ENCODE measurements around the gene KIF16B.

KIF16B gene

DNA sequence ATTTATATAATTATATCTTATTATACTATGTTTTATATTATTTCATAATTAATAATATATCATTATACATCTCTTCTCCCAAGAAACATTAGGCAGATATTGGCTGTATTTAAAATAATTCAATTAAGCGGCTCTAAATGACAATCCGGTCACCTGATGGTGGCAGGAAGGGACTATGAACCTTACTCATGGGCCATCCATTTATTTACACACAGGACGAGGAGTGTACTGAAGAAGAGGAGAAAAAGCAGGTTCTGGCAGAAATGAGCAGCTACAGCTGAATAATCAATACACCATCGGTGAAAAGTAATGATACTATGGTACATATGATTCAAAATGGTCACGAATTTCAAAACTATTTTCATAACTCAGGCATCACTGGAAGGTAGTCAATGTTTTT is 277.7 kb downstream of the KIF16B start:
- ChIA-PET CTCF (no interaction called here), POLR2A (no interaction called here)
- Histone ChIP-seq H3K36me3 (ENCODE audit: control insufficient read depth in 2 of 2, insufficient read depth in 1 of 2, low read length in 2 of 2) (no peaks in the 10 kb centered on the region), H3K4me1 (ENCODE audit: control insufficient read depth, insufficient read depth, low read length) (no peaks in the 10 kb centered on the region), H3K4me3 (ENCODE audit: low read depth, low read length) (no peak overlapping the region), H3K27ac (ENCODE audit: extremely low read depth, low read depth, low read length) (no peak overlapping the region), H3K9me3 (ENCODE audit: control insufficient read depth, insufficient read depth, low read depth, low read length) (no peaks in the 10 kb centered on the region)
- TF ChIP-seq, protein P1, sequence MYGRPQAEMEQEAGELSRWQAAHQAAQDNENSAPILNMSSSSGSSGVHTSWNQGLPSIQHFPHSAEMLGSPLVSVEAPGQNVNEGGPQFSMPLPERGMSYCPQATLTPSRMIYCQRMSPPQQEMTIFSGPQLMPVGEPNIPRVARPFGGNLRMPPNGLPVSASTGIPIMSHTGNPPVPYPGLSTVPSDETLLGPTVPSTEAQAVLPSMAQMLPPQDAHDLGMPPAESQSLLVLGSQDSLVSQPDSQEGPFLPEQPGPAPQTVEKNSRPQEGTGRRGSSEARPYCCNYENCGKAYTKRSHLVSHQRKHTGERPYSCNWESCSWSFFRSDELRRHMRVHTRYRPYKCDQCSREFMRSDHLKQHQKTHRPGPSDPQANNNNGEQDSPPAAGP (tag by site-specific recombination; IDR thresholded peaks at IDR 0.05), result no peak
- TF ChIP-seq ZNF776 (tag by site-specific recombination; IDR thresholded peaks at IDR 0.05; ENCODE audit: borderline replicate concordance), result no peak
- no peak for TF ChIP-seq OSR2 (tag by site-specific recombination; IDR thresholded peaks at IDR 0.05)
- TF ChIP-seq ZNF404 (tag by site-specific recombination; IDR thresholded peaks at IDR 0.05), result no peak
- TF ChIP-seq, protein P2, sequence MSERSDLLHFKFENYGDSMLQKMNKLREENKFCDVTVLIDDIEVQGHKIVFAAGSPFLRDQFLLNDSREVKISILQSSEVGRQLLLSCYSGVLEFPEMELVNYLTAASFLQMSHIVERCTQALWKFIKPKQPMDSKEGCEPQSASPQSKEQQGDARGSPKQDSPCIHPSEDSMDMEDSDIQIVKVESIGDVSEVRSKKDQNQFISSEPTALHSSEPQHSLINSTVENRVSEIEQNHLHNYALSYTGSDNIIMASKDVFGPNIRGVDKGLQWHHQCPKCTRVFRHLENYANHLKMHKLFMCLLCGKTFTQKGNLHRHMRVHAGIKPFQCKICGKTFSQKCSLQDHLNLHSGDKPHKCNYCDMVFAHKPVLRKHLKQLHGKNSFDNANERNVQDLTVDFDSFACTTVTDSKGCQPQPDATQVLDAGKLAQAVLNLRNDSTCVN (tag by site-specific recombination; optimal IDR thresholded peaks at IDR 0.05), result no peak
- no peak for TF ChIP-seq ZNF354C (tag by site-specific recombination; IDR thresholded peaks at IDR 0.05; ENCODE audit: borderline replicate concordance, low read depth)
- TF ChIP-seq, protein P3, sequence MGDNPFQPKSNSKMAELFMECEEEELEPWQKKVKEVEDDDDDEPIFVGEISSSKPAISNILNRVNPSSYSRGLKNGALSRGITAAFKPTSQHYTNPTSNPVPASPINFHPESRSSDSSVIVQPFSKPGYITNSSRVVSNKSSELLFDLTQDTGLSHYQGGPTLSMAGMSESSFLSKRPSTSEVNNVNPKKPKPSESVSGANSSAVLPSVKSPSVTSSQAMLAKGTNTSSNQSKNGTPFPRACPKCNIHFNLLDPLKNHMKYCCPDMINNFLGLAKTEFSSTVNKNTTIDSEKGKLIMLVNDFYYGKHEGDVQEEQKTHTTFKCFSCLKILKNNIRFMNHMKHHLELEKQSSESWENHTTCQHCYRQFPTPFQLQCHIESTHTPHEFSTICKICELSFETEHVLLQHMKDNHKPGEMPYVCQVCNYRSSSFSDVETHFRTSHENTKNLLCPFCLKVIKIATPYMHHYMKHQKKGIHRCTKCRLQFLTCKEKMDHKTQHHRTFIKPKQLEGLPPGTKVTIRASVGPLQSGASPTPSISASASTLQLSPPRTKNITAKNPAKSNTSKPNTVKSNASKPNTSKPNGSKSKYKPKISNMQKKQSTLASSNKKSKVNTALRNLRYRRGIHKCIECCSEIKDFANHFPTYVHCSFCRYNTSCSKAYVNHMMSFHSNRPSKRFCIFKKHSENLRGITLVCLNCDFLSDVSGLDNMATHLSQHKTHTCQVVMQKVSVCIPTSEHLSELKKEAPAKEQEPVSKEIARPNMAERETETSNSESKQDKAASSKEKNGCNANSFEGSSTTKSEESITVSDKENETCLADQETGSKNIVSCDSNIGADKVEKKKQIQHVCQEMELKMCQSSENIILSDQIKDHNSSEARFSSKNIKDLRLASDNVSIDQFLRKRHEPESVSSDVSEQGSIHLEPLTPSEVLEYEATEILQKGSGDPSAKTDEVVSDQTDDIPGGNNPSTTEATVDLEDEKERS (tag by site-specific recombination; IDR thresholded peaks at IDR 0.05), result no peak
- TF ChIP-seq OVOL3 (tag by site-specific recombination; IDR thresholded peaks at IDR 0.05), result no peak
- TF ChIP-seq, protein P4, sequence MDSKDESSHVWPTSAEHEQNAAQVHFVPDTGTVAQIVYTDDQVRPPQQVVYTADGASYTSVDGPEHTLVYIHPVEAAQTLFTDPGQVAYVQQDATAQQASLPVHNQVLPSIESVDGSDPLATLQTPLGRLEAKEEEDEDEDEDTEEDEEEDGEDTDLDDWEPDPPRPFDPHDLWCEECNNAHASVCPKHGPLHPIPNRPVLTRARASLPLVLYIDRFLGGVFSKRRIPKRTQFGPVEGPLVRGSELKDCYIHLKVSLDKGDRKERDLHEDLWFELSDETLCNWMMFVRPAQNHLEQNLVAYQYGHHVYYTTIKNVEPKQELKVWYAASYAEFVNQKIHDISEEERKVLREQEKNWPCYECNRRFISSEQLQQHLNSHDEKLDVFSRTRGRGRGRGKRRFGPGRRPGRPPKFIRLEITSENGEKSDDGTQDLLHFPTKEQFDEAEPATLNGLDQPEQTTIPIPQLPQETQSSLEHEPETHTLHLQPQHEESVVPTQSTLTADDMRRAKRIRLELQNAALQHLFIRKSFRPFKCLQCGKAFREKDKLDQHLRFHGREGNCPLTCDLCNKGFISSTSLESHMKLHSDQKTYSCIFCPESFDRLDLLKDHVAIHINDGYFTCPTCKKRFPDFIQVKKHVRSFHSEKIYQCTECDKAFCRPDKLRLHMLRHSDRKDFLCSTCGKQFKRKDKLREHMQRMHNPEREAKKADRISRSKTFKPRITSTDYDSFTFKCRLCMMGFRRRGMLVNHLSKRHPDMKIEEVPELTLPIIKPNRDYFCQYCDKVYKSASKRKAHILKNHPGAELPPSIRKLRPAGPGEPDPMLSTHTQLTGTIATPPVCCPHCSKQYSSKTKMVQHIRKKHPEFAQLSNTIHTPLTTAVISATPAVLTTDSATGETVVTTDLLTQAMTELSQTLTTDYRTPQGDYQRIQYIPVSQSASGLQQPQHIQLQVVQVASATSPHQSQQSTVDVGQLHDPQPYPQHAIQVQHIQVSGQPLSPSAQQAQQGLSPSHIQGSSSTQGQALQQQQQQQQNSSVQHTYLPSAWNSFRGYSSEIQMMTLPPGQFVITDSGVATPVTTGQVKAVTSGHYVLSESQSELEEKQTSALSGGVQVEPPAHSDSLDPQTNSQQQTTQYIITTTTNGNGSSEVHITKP (tag by site-specific recombination; IDR thresholded peaks at IDR 0.05), result no peak
- TF ChIP-seq, protein P5, sequence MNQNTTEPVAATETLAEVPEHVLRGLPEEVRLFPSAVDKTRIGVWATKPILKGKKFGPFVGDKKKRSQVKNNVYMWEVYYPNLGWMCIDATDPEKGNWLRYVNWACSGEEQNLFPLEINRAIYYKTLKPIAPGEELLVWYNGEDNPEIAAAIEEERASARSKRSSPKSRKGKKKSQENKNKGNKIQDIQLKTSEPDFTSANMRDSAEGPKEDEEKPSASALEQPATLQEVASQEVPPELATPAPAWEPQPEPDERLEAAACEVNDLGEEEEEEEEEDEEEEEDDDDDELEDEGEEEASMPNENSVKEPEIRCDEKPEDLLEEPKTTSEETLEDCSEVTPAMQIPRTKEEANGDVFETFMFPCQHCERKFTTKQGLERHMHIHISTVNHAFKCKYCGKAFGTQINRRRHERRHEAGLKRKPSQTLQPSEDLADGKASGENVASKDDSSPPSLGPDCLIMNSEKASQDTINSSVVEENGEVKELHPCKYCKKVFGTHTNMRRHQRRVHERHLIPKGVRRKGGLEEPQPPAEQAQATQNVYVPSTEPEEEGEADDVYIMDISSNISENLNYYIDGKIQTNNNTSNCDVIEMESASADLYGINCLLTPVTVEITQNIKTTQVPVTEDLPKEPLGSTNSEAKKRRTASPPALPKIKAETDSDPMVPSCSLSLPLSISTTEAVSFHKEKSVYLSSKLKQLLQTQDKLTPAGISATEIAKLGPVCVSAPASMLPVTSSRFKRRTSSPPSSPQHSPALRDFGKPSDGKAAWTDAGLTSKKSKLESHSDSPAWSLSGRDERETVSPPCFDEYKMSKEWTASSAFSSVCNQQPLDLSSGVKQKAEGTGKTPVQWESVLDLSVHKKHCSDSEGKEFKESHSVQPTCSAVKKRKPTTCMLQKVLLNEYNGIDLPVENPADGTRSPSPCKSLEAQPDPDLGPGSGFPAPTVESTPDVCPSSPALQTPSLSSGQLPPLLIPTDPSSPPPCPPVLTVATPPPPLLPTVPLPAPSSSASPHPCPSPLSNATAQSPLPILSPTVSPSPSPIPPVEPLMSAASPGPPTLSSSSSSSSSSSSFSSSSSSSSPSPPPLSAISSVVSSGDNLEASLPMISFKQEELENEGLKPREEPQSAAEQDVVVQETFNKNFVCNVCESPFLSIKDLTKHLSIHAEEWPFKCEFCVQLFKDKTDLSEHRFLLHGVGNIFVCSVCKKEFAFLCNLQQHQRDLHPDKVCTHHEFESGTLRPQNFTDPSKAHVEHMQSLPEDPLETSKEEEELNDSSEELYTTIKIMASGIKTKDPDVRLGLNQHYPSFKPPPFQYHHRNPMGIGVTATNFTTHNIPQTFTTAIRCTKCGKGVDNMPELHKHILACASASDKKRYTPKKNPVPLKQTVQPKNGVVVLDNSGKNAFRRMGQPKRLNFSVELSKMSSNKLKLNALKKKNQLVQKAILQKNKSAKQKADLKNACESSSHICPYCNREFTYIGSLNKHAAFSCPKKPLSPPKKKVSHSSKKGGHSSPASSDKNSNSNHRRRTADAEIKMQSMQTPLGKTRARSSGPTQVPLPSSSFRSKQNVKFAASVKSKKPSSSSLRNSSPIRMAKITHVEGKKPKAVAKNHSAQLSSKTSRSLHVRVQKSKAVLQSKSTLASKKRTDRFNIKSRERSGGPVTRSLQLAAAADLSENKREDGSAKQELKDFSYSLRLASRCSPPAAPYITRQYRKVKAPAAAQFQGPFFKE (tag by site-specific recombination; IDR thresholded peaks at IDR 0.05; ENCODE audit: borderline replicate concordance), result no peak
- TF ChIP-seq, protein P6, sequence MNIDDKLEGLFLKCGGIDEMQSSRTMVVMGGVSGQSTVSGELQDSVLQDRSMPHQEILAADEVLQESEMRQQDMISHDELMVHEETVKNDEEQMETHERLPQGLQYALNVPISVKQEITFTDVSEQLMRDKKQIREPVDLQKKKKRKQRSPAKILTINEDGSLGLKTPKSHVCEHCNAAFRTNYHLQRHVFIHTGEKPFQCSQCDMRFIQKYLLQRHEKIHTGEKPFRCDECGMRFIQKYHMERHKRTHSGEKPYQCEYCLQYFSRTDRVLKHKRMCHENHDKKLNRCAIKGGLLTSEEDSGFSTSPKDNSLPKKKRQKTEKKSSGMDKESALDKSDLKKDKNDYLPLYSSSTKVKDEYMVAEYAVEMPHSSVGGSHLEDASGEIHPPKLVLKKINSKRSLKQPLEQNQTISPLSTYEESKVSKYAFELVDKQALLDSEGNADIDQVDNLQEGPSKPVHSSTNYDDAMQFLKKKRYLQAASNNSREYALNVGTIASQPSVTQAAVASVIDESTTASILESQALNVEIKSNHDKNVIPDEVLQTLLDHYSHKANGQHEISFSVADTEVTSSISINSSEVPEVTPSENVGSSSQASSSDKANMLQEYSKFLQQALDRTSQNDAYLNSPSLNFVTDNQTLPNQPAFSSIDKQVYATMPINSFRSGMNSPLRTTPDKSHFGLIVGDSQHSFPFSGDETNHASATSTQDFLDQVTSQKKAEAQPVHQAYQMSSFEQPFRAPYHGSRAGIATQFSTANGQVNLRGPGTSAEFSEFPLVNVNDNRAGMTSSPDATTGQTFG (tag by site-specific recombination; IDR thresholded peaks at IDR 0.05; ENCODE audit: borderline replicate concordance), result no peak
- TF ChIP-seq, protein P7, sequence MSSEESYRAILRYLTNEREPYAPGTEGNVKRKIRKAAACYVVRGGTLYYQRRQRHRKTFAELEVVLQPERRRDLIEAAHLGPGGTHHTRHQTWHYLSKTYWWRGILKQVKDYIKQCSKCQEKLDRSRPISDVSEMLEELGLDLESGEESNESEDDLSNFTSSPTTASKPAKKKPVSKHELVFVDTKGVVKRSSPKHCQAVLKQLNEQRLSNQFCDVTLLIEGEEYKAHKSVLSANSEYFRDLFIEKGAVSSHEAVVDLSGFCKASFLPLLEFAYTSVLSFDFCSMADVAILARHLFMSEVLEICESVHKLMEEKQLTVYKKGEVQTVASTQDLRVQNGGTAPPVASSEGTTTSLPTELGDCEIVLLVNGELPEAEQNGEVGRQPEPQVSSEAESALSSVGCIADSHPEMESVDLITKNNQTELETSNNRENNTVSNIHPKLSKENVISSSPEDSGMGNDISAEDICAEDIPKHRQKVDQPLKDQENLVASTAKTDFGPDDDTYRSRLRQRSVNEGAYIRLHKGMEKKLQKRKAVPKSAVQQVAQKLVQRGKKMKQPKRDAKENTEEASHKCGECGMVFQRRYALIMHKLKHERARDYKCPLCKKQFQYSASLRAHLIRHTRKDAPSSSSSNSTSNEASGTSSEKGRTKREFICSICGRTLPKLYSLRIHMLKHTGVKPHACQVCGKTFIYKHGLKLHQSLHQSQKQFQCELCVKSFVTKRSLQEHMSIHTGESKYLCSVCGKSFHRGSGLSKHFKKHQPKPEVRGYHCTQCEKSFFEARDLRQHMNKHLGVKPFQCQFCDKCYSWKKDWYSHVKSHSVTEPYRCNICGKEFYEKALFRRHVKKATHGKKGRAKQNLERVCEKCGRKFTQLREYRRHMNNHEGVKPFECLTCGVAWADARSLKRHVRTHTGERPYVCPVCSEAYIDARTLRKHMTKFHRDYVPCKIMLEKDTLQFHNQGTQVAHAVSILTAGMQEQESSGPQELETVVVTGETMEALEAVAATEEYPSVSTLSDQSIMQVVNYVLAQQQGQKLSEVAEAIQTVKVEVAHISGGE (tag by site-specific recombination; conservative IDR thresholded peaks at IDR 0.05; ENCODE audit: low read depth), result no peak
- TF ChIP-seq SCRT2 (tag by site-specific recombination; IDR thresholded peaks at IDR 0.05), result no peak
- TF ChIP-seq ZNF23 (tag by site-specific recombination; IDR thresholded peaks at IDR 0.05; ENCODE audit: borderline replicate concordance), result no peak
- no peak for TF ChIP-seq YY1 (tag by site-specific recombination; IDR thresholded peaks at IDR 0.05)
- TF ChIP-seq ZFP3 (tag by site-specific recombination; IDR thresholded peaks at IDR 0.05; ENCODE audit: low read depth), result no peak

All from HEK293 (cell line).